GM12878 (cell line): Measurements from ENCODE around the gene MRGPRE. TPM values are rescaled to one million over a fixed set of nuclear protein-coding genes. Genes with fewer than 3 reads are reported as not detected.
"Not testable (repeated sequence)": the region's sequence is repeated elsewhere in the genome, so short reads cannot be mapped to it uniquely, and the experiment has no call there.

Source experiments
- ATAC-seq: fragments of 200-7000 bp; cut with Tn5 transposase; 3 replicates; pipeline ENCODE4 v1.9.1; 2020; ENCODE audit warnings: mild to moderate bottlenecking, moderate library complexity
- BruUV-seq: library from RNA; stranded (reverse); fragments of 400-500 nt; replicated peaks from 2 replicates; lab custom pipeline; 2021; lab: Mats Ljungman, UMichigan
- CTCF ChIA-PET: fragments of 300-600 bp; sonication (Branson Sonifier 250); formaldehyde crosslinking; extraction: SDS; loops from one replicate; lab custom pipeline; 2021; ENCODE audit warnings: inconsistent platforms; lab: Yijun Ruan, JAX
- POLR2A ChIA-PET: fragments of 350-600 bp; formaldehyde crosslinking; extraction: SDS; loops from one replicate; lab custom pipeline; 2021; ENCODE audit warnings: inconsistent platforms; lab: Charles Lee
- RAD21 ChIA-PET: fragments of 300-600 bp; sonication (Branson Sonifier 250); formaldehyde crosslinking; loops from one replicate; lab custom pipeline; 2023; ENCODE audit warnings: antibody characterized with exemption; ENCODE audit not compliant: unreplicated experiment; lab: Charles Lee
- SMC1A ChIA-PET: fragments of 300-600 bp; sonication (Branson Sonifier 250); formaldehyde crosslinking; loops from one replicate; lab custom pipeline; 2023; ENCODE audit not compliant: unreplicated experiment, uncharacterized antibody; lab: Charles Lee
- DNase-seq: peaks from one replicate; pipeline ENCODE4 v3.0.0-alpha.2; 2011; ENCODE audit warnings: low read depth, low spot score
- FAIRE-seq: peaks from 3 replicates; lab custom pipeline; 2011; peaks lifted over from hg19 to GRCh38; lab: Jason Lieb, UNC
- H2AFZ ChIP-seq: 2 replicates; pipeline ENCODE4 v1.6.0; 2011; ENCODE audit warnings: low read depth, low read length, control low read depth; ENCODE audit not compliant: control insufficient read depth
- H3K27ac ChIP-seq: 2 replicates; pipeline ENCODE4 v1.5.1; 2011; ENCODE audit warnings: control low read depth; ENCODE audit not compliant: control insufficient read depth, insufficient read depth
- H3K27me3 ChIP-seq, 2 experiments: replicated peaks in 1 of 2; 2 replicates each; pipeline versions ENCODE4 v1.6.0 to v1.6.1; 2011; ENCODE audit warnings: low read length in 1 of 2; ENCODE audit not compliant: control insufficient read depth in 2 of 2, insufficient read depth in 2 of 2
- H3K36me3 ChIP-seq, 2 experiments: 2 replicates each; pipeline ENCODE4 v1.5.1; 2011; ENCODE audit warnings: low read length in 1 of 2; ENCODE audit not compliant: control insufficient read depth in 2 of 2, insufficient read depth in 2 of 2
- H3K4me1 ChIP-seq: 2 replicates; pipeline ENCODE4 v1.6.1; 2011; ENCODE audit warnings: mild to moderate bottlenecking, low read length, moderate library complexity, mixed read lengths; ENCODE audit not compliant: control insufficient read depth, insufficient read depth
- H3K4me2 ChIP-seq: 2 replicates; pipeline ENCODE4 v1.6.0; 2011; ENCODE audit warnings: control low read depth; ENCODE audit not compliant: control insufficient read depth, insufficient read depth
- H3K4me3 ChIP-seq: fragments of 200-600 bp; sonication (generic); 2 replicates; pipeline ENCODE4 v1.5.1; 2016
- H3K79me2 ChIP-seq: 2 replicates; pipeline ENCODE4 v1.6.0; 2011; ENCODE audit warnings: low read length; ENCODE audit not compliant: control insufficient read depth, insufficient read depth
- H3K9ac ChIP-seq: 2 replicates; pipeline ENCODE4 v1.8.0; 2011; ENCODE audit warnings: low read length, control low read depth, mixed read lengths; ENCODE audit not compliant: control insufficient read depth, insufficient read depth
- H3K9me3 ChIP-seq: replicated peaks from 3 replicates; pipeline ENCODE4 v1.5.1; 2011; ENCODE audit warnings: mild to moderate bottlenecking, low read length; ENCODE audit not compliant: control insufficient read depth, insufficient read depth
- H4K20me1 ChIP-seq: 2 replicates; pipeline ENCODE4 v1.6.0; 2011; ENCODE audit not compliant: control insufficient read depth, insufficient read depth
- WGBS: methylation state at CpG from one replicate; pipeline ENCODE4 v1.1.6; 2016; ENCODE audit warnings: low lambda C conversion rate; ENCODE audit not compliant: insufficient replicate concordance, insufficient coverage; ENCODE audit errors: missing lambda C conversion rate; 5-methylcytosine and 5-hydroxymethylcytosine counted together
- in situ Hi-C: fragments of 300-500 bp; cut with MboI; formaldehyde crosslinking; loops from 9 replicates; pipeline ENCODE4 v1.14.3; 2018; ENCODE audit warnings: mixed read lengths
- intact Hi-C: fragments of 100-400 bp; cut with micrococcal nuclease; formaldehyde crosslinking; loops from one replicate; pipeline ENCODE4 v1.14.2; 2022; ENCODE audit not compliant: unreplicated experiment
- polyA plus RNA-seq, 11 experiments: library from polyadenylated mRNA; depleted of rRNA in 4 of 11; unstranded in 6 of 11; stranded (reverse) in 5 of 11; fragments of >200 nt; fragmentation: Nextera tagmentation in 4 of 11; fragmentation: Illumina TruSeq in 1 of 11; extraction: Ambion mirVana in 4 of 11; extraction: Trizol in 1 of 11; gene quantifications; 1 replicate in 1 of 11; 2 replicates in 10 of 11; pipeline versions ENCODE4 v1.2.1 to v1.2.3, GENCODE V29; 2011 to 2016; ENCODE audit warnings: inconsistent platforms in 2 of 11, missing spikeins in 2 of 11, low read depth in 1 of 11
- total RNA-seq, 4 experiments: library from RNA; depleted of rRNA in 3 of 4; stranded (reverse); fragments of >200 nt in 3 of 4; fragmentation: Illumina TruSeq in 1 of 4; extraction: Trizol in 1 of 4; gene quantifications; 2 replicates each; pipeline versions ENCODE4 v1.2.1 to v1.2.3, GENCODE V29; 2013 to 2021

Gene MRGPRE
- total and polyA plus RNA-seq, 10 of the 15 experiments (the other 5 are each of a cell fraction or from before 2014, with no cell fraction given) = 0.34 TPM; not detected in 9

- H3K4me1 ChIP-seq, H4K20me1 ChIP-seq, H3K4me3 ChIP-seq, in situ Hi-C loops, CTCF ChIA-PET, H3K9ac ChIP-seq, H3K9me3 ChIP-seq, DNase-seq, H2AFZ ChIP-seq, H3K79me2 ChIP-seq, ATAC-seq, FAIRE-seq, H3K27me3 ChIP-seq, POLR2A ChIA-PET, RAD21 ChIA-PET, H3K4me2 ChIP-seq, BruUV-seq, H3K27ac ChIP-seq, H3K36me3 ChIP-seq, intact Hi-C loops, SMC1A ChIA-PET: not testable (repeated sequence)
- WGBS = no CpG with 5 or more reads among the region's 8 CpGs
Measured at GRCh38 chr11:3261831-3262230, 29.6 kb upstream of the MRGPRE start.

DNA sequence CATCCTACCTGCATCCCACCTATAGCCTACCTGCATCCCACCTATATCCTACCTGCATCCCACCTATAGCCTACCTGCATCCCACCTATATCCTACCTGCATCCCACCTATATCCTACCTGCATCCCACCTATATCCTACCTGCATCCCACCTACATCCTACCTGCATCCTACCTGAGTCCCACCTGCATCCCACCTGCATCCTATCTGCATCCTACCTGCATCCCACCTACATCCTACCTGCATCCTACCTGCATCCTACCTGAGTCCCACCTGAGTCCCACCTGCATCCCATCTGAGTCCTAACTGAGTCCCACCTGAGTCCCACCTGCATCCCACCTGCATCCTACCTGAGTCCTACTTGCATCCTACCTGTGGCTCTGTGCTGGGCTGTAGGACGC is 25.3 kb upstream of the MRGPRE start:
- POLR2A ChIA-PET, BruUV-seq, H3K9ac ChIP-seq, in situ Hi-C loops, ATAC-seq, SMC1A ChIA-PET, H4K20me1 ChIP-seq, CTCF ChIA-PET, RAD21 ChIA-PET, intact Hi-C loops, H3K9me3 ChIP-seq, H3K4me2 ChIP-seq, H3K79me2 ChIP-seq, FAIRE-seq, H3K4me3 ChIP-seq, H3K27ac ChIP-seq, H2AFZ ChIP-seq, DNase-seq, H3K4me1 ChIP-seq, H3K27me3 ChIP-seq, H3K36me3 ChIP-seq: not testable (repeated sequence)
- WGBS = 20% methylated on average over 1 of the region's 1 CpG

- H3K4me2 ChIP-seq, ATAC-seq, H3K9ac ChIP-seq, H3K4me1 ChIP-seq, CTCF ChIA-PET, H3K27me3 ChIP-seq, DNase-seq, SMC1A ChIA-PET, H3K27ac ChIP-seq, RAD21 ChIA-PET, H2AFZ ChIP-seq, POLR2A ChIA-PET, H3K36me3 ChIP-seq, BruUV-seq, intact Hi-C loops, H4K20me1 ChIP-seq, FAIRE-seq, in situ Hi-C loops, H3K9me3 ChIP-seq, H3K79me2 ChIP-seq, H3K4me3 ChIP-seq: not testable (repeated sequence)
- no CpG with 5 or more reads among the region's 12 CpGs for WGBS
Measured at GRCh38 chr11:3255241-3255640, 23.0 kb upstream of the MRGPRE start.

GRCh38 chr11:3254773-3255172 is 22.6 kb upstream of the MRGPRE start:
- intact Hi-C loops, SMC1A ChIA-PET, CTCF ChIA-PET, H2AFZ ChIP-seq, H3K4me2 ChIP-seq, H3K4me3 ChIP-seq, H3K36me3 ChIP-seq, DNase-seq, BruUV-seq, H3K27me3 ChIP-seq, H3K9ac ChIP-seq, H3K27ac ChIP-seq, ATAC-seq, H3K4me1 ChIP-seq, H4K20me1 ChIP-seq, H3K79me2 ChIP-seq, FAIRE-seq, H3K9me3 ChIP-seq, in situ Hi-C loops, POLR2A ChIA-PET, RAD21 ChIA-PET: not testable (repeated sequence)
- no CpG with 5 or more reads among the region's 14 CpGs for WGBS
